ENCODE measurements around the gene SELENOI.
"Not testable (repeated sequence)": the region's sequence is repeated elsewhere in the genome, so short reads cannot be mapped to it uniquely, and the experiment has no call there.

SELENOI gene

DNA sequence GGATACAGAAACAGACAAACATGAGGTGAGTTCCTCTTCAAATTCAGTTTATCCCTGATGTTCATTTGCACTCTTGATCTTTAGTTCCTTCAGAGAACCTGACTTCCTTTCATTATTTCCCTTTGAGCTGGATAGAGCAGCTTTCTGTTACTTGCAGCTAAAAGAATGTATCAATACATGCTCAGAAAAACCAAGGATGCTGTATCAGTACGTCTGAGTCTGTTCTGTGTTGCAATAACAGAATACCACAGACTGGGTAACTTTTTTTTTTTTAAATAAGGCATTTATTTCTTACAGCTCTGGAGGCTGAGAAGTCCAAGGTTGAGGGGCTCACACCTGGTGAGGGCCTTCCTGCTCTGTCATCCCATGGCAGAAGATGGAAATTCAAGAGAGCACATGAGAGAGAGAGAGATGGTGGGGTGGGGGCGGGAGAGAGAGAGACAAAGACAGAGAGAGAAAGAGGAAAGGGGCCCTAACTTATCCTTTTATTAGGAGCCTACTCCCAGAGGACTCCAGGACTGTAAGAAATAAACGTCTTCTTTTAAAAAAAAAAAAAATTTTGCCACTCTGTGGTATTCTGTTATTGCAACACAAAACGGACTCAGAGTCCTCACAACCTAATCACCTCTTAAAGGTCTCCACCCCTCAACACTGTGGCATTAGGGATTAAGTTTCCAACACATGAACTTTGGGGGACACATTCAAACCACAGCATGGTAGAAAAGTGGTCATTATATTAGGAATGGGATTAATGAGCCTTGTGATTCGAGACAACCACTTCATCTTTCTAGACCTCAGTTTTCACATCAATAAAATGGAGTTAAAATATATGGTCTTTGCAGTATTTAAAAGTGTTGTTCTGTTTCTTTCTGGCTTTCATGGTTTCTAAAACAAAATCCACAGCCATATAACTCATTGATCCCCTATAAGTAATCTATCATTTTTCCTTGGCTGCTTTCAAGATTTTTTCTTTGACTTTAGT is 18.4 kb upstream of the SELENOI start:
- no peak for DNase-seq (ENCODE audit: low read depth in 3 of 3)

DNA sequence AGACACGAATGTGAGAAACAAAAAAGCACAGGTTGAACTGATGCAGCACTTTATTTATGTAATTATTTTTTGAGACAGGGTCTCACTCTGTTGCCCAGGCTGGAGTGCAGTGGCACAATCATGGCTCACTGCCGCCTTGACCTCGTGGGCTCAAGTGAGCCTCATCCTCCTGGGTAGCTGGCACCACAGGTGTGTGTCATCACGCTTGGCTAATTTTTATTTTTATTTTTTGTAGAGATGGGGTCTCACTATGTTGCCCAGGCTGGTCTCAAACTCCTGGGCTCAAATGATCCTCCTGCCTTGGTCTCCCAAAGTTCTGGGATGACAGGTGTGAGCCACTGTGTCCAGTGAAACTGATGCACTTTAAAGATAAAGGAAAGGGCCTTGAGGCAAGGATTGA is 16.9 kb upstream of the SELENOI start:
- not testable (repeated sequence) for DNase-seq (ENCODE audit: low read depth in 3 of 3)

DNA sequence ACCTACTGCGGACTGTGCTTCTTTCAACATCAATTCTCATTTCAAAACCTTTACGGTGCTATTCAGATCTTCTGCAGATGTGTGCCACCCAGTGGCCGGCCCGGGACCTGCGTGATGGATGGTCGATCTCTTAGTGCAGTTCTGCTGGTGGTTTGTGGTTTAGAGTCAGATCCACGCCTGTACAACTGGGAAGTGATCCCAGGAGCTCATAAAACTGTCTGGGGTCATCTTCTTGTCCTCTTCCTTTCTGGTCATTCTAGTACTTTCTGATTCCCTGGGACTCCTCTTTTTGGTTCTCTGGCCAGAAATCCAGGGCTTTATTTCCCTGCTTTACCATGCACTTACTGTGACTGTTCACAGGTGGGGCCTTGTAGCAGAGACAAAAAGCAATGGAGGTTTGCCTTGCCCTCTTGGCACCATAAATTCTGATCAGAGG is 15.8 kb upstream of the SELENOI start:
- DNase-seq (ENCODE audit: low read depth in 3 of 3), result peak; percentile 55 to 77 (median 67)

DNA sequence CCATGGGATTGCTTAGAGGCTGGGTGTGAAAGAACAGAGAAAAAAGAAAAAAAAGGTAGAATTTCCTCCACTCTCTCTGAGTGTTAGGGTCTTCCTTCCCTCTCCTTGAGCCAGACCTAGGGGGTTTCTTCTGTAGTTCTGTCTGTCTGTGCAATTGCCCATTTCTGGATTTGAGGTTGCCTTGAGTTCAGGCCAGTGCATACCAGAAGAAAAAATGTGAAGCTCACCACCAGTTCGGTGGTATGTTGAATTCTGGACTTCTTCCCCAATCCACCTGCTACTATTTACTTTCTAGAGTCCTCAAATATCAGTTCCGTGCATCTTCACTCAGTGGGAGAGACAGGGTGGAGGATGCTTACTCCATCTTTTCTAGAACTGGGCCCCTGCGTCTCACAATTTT is 15.3 kb upstream of the SELENOI start:
- no peak for DNase-seq (ENCODE audit: low read depth in 3 of 3)

DNA sequence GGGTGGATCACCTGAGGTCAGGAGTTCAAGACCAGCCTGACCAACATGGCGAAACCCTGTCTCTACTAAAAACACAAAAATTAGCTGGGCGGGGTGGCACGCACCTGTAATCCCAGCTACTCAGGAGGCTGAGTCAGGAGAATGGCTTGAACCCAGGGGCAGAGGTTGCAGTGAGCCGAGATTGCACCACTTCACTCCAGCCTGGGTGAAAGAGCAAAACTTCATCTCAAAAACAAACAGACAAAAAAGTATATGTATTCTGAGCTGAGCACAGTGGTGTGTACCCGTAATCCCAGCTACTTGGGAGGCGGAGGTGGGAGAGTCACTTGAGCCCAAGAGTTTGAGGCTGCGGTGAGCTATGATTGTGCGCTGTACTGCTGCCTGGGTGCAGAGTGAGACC is 14.6 kb upstream of the SELENOI start:
- DNase-seq (ENCODE audit: low read depth in 3 of 3), result not testable (repeated sequence)

DNA sequence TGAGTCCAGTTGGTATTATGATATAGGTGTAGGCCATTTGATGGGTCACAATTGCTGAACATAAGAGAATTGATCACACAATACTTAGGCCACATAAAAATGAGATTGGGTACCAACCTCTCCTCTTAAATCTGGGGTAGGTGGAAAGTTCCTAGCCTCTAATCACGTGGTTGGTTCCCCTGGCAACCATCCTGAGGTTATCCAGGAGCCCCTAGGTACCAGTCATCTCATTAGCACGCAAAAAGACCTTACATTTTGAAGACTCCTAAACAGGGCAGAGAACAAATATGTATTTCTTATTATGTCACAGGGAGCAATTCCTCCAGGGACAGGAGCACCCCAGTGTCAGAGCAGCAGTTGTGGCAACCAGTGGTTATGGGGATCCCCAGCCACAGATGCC is 12.7 kb upstream of the SELENOI start:
- no peak for DNase-seq (ENCODE audit: low read depth in 3 of 3)

DNA sequence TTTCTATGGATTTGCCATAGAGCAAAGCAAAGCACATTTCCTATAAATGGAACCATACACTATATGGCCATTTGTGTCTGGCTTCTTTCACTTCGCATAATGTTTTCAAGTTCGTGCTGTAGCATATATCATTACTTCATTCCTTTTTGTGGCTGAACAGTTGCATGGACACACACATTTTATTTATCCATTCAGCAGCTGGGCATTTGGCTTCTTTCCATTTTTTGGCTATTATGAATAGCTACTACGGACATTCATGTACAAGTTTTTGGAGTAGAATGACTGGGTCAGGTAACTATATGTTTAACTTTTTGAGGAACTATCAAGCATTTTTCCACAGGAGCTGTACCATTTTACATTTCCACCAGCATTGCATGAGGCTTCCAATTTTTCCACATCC is 10.7 kb upstream of the SELENOI start:
- no peak for DNase-seq (ENCODE audit: low read depth in 3 of 3)

DNA sequence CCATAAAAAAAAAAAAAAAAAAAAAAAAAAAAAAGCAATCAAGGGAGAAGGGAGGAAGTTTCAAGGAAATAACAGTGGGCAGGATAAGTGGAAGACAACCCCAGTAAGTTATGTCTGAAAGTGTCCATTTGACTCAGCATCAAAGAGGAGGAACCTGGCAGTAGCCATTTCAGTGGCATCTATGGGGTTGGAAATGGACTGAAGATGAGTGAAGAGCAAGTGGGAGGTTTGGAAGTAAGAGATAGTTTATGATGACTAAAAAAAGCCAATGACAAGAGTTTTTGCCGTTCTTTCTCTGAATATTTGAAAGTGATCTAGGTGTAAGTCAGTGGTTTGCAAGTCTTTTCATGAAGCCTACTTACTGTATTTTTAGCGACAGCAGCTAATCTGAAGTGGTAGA is 9.2 kb upstream of the SELENOI start:
- no peak for DNase-seq (ENCODE audit: low read depth in 3 of 3)

DNA sequence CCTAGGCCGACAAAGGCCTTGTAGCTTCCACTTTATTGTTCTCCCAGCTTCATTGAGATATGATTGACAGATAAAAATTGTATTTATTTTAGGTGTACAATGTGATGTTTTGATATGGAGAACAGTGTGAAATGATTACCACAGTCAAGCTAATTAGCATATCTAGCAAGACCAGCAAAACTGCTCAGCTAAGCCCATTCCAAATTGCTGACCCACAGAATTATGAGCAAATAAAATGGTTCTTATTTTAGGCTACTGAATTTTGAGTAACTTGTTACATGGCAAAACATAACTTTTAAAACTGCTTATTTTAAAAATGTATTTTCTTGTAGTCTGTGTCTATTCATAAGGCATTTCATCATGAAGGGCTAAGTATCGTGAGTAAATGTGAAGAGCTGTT is 8.6 kb upstream of the SELENOI start:
- DNase-seq (ENCODE audit: low read depth in 3 of 3), result no peak

DNA sequence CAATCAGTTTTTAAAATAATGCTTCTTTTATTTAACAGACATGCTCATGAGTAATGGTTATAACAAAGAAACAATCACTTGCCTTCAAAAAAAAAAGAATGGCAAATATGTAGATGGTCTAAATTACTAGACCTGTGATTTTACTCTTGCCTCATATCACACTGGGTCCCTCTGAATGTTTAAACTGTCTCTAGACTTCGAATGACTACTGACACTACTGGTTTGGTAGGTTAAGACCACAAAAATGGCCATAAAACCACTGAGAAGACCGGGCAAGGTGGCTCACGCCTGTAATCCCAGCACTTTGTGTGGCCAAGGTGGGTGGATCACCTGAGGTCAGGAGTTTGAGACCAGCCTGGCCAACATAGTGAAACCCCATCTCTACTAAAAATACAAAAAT is 5.1 kb upstream of the SELENOI start:
- DNase-seq (ENCODE audit: low read depth in 3 of 3), result no peak

DNA sequence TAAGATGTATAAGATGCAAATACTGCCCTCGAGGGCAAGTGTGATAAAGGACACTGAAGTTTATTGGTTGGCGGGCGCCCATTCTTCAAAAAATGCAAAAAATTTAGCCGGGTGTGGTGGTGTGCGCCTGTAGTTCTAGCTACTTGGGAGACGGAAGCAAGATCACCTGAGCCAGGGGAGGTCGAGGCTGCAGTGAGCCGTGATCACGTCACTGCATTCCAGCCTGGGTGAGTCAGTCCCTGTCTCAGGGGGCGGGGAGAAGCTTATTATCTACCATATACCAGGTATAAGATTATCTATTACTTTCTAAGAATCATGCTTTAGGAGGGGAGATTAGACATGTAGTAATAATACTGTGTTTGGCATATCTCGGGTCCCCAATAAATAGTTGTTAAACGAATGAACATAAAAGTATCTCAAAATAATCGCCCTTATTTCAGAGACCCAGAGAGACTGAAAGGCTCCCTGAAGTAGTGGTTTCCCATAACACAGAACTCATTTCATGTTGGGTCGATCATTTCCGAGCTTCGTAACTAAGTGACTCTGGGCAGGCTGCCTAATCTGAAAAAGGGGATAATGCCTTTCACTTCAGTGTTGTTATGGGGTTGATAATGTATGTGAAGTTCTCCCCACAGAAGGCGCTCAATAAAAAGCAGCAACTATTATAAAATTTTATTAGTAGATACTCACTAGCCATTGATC is 1.2 kb upstream of the SELENOI start:
- DNase-seq (ENCODE audit: low read depth in 3 of 3), result no peak

DNA sequence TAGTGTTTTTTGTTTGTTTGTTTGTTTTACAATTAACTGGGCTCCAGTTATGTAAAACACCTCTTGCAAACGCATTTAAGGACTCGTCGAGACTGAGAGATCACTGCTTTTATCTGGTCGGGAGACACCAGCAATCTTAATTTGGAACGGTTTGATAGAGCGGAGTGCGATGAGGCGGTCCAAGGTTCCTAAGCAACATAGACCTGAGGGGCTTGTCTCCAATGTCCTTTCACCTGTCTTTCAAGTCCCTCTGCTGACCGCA is 729 bp upstream of the SELENOI start:
- DNase-seq (ENCODE audit: low read depth in 3 of 3), result no peak

DNA sequence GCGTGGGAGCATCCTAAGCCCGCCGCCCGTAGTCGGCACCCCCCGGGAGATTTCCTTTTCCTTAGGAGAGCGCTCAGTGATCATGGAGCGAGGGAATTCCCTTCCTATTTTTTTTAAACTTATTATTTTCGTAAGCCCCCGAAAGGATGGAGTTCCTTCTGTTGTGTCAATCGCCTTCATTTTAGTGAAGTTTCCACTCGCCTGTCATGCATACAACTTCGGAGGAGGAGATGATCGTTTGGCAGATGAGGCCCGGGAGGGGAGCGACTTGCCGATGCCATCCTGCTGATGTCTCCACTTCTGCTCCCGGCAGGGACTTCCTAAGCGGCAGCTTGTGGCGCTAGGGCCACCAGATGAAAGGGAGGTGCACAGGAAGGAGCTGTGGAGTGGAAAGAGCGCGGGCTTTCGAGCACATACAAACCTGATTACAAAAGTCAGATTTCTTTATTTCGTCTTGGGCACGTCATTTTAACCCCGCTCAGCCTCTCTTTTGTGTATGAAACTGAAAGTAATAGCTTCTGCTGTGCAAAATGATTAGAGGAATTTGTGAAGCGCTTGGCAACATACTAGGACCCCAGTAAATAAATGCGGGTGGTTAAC is 611 bp downstream of the SELENOI start, which contains the start of gene ADGRF3:
Gene ADGRF3 (minus strand): TSS at position 336 of the 600 bp plus-strand sequence. CDS start 555 bp downstream, outside the sequence.
- DNase-seq (ENCODE audit: low read depth in 3 of 3), result peak; percentile 39 to 56 (median 42)

DNA sequence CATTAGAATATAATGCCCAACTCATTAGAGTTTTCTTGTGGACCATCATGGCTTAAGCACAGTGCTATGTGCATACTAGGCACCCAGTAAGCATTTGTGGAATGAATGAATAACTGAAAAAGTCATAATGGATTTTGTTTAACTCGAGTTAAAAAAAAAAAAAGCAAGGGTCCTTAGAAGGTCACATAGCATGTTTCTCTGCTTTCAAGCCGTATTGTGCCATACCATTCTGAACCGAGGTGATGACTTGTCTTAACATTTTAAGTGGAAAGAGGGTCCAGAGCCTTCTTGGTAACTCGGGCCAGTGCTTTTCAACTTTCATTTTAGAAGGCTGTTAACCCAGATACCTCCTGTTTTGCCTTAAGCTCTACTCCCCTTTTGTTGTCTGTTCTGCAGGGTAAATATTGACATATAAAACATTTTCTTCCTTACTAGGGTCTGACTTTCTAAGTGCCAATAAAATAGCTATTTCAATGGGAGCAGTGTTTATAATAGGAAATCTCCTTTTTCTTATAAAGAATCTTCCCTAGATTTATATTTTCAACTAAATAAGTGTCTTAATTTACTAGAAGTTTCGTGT is 1.4 kb downstream of the SELENOI start:
- DNase-seq (ENCODE audit: low read depth in 3 of 3), result no peak

DNA sequence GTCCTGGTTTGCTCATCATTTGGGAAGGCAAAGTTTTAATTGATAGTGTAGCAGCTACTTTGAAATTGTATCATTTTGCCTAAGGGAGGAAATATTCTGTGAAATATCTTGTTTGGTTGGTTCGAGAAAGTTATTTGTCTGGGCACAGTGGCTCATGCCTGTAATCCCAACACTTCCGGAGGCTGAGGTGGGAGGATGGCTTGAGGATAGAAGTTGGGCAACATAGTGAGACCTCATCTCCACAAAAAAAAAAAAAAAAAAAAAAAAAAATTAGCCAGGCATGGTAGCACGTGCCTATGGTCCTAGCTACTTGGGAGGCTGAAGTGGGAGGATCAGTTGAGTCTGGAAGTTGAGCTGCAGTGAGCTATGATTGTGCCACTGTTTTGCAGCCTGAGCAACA is 3.7 kb downstream of the SELENOI start:
- no peak for DNase-seq (ENCODE audit: low read depth in 3 of 3)

DNA sequence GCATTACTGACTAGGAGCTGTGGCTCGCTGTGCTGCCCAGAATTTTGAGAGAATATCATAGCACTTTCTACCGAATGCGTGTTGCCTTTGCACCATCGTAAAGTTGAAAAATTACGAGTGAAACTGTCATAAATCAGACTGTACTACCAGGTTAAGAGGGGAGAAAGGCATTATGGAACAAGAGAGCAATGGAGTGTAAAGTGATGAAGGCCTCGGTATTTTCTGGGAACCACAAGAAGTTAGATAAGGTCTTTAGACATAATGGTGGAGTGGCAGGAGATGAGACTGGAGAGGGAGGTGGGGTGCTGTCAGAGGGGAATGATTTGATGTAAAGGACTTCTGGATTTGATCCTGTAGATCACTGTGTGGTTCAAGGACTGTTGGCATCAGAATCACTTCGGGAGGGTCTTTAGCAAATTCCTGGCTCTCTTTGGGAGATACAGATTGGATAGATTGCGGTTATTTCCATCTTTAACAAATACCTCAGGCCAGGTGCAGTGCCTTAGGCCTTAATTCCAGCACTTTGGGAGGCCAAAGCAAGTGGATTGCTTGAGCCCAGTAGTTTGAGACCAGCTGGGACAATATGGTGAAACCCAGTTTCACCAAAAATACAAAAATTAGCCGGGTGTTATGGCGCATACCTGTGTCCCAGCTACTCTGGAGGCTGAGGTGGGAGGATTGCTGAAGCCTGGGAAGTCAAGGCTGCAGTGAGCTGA is 5.6 kb downstream of the SELENOI start:
- no peak for DNase-seq (ENCODE audit: low read depth in 3 of 3)

DNA sequence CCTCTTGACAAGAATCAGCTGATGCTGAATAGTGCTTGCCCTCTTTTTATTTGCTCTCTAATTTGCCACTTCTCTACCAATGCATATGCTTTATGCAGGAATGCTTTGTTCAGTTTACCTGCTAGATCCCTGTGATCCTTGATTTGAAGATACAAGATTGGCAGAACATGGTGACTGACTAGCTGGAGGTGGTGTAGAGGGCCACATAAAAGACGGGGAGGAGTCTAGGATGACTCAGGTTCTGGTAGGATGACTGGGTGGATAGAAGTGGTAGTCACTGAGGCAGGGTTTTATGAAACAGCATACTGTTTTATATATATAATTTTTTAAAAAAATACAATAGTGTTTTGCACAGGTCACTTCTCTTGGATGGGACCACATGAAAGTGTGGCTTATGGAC is 6.9 kb downstream of the SELENOI start:
- peak in 1 of 3 donors; percentile 42 for DNase-seq (ENCODE audit: low read depth in 3 of 3)

DNA sequence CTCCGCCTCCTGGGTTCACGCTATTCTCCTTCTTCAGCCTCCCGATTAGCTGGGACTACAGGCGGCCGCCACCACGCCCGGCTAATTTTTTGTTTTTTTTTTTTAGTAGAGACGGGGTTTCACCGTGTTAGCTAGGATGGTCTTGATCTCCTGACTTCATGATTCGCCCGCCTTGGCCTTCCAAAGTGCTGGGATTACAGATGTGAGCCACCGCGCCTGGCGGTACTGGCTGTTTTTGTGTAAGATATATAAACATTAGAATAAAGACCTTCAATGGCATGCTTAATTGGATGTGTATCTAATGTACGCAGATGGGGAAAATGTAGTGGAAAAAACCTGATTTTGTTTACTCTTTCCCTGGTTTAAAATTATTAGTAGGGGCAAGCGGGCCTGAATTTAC is 8.5 kb downstream of the SELENOI start:
- not testable (repeated sequence) for DNase-seq (ENCODE audit: low read depth in 3 of 3)

DNA sequence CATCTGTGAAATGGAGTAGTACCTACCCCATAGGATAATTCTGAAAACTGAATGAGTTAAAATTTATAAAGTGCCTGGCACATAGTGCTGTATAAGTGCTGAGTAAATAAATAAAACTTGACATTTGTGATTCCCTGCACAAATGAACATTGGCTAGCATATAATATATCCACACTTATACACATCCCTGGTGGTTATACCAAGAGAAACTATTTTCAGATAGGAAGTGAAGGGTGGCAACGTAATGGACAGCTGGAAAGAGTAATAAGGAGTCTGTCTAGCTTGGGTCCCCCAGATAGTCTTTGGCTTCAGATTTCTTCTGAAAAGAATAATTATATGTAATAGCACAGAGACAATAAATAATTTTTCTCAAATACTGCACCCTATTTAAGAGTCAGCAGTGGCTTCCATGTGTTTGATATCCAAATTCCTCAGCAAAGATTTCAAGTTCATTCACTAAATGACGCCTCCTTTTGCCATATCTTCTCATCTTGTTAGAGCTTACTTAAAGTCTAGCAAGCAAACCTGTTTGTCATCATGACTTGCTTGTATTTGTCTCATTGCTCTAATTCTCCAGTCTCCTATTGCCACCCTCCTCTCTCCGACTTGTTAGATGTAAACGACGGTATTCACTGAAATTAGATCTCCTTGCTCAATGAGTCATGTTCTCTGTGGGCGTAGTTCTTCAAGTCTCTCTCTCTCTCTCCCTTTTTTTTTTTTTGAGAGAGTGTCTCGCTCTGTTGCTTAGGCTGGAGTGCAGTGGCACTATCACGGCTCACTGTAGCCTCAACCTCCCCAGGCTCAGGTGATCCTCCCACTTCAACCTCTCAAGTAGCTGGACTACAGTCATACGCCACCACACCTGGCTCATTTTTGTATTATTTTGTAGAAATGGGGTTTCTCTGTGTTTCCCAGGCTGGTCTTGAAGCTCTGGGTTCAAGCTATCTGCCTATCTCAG is 9.4 kb downstream of the SELENOI start:
- peak in 1 of 3 donors; percentile 19 for DNase-seq (ENCODE audit: low read depth in 3 of 3)

DNA sequence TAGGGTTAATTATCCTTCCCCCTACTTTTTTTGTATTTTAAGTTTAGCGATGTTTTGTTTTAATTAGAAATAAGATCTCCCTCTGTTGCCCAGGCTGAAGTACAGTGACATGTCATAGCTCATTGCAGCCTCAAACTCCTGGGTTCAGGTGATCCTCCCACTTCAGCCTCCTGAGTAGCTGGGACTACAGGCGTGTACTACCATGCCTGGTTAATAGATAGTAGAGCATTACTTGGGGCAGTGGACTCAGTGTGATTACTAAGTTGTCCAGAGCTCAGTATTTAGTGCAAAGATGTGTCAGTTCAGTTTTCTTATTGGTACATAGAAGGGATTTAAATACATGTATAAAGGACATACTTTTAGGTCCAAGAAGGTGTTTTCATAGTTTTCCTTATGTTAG is 10.2 kb downstream of the SELENOI start:
- DNase-seq (ENCODE audit: low read depth in 3 of 3), result no peak
